ENCODE results near the gene FBLN1. TPM values are rescaled to one million over a fixed set of nuclear protein-coding genes. Genes with fewer than 3 reads are reported as not detected.
"Not testable (repeated sequence)": the region's sequence is repeated elsewhere in the genome, so short reads cannot be mapped to it uniquely, and the experiment has no call there.

FBLN1 gene
- polyA plus RNA-seq, 1 experiment = 1,033 TPM

GRCh38 chr22:45554040-45554406 lies 51.3 kb downstream of the FBLN1 start:
- Histone ChIP-seq H3K4me3 (ENCODE audit: low read depth, low read length) (no peak overlapping the region), H3K36me3 (ENCODE audit: control insufficient read depth, insufficient read depth, low read length) (peaks cover 55% of the 10 kb centered on the region), H3K27me3 (ENCODE audit: control insufficient read depth, insufficient read depth, low read length) (no peaks in the 10 kb centered on the region)
- POLR2A ChIA-PET = no interaction called here
- DNase-seq (ENCODE audit: low read depth) = no peak
- TF ChIP-seq, protein P1, sequence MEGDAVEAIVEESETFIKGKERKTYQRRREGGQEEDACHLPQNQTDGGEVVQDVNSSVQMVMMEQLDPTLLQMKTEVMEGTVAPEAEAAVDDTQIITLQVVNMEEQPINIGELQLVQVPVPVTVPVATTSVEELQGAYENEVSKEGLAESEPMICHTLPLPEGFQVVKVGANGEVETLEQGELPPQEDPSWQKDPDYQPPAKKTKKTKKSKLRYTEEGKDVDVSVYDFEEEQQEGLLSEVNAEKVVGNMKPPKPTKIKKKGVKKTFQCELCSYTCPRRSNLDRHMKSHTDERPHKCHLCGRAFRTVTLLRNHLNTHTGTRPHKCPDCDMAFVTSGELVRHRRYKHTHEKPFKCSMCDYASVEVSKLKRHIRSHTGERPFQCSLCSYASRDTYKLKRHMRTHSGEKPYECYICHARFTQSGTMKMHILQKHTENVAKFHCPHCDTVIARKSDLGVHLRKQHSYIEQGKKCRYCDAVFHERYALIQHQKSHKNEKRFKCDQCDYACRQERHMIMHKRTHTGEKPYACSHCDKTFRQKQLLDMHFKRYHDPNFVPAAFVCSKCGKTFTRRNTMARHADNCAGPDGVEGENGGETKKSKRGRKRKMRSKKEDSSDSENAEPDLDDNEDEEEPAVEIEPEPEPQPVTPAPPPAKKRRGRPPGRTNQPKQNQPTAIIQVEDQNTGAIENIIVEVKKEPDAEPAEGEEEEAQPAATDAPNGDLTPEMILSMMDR (IDR thresholded peaks at IDR 0.05; ENCODE audit: insufficient read depth, low read depth, low read length) = no peak
- CTCF ChIA-PET = interaction anchor here (0.6 to 6.7 kb wide), 20 partner anchors 10 to 1612 kb away, joined by 3 to 83 read pairs (median 3); partner anchors contain the start of gene FBLN1

DNA sequence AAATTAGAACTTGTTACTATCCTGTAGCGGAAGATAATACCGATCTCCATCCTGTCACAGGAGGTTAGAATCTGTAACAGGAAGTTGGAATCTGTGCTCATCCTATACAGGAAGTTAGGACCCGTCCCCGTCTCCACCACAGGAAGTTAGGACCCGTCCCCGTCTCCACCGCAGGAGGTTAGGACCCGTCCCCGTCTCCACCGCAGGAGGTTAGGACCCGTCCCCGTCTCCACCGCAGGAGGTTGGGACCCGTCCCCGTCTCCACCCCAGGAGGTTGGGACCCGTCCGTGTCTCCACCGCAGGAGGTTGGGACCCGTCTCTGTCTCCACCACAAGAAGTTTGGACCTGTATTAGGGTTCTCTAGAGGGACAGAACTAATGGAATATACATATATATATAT lies 52.2 kb downstream of the FBLN1 start:
- Histone ChIP-seq H3K27me3 (ENCODE audit: control insufficient read depth, insufficient read depth, low read length) (no peaks in the 10 kb centered on the region), H3K36me3 (ENCODE audit: control insufficient read depth, insufficient read depth, low read length) (peaks cover 52% of the 10 kb centered on the region), H3K4me3 (ENCODE audit: low read depth, low read length) (no peak overlapping the region)
- ChIA-PET POLR2A (no interaction called here), CTCF (interaction anchor here (1.0 to 6.7 kb wide), 4 partner anchors 11 to 113 kb away, joined by 3 to 83 read pairs (median 30); partner anchors contain the start of gene FBLN1)
- DNase-seq (ENCODE audit: low read depth) = no peak
- TF ChIP-seq, protein P1 (IDR thresholded peaks at IDR 0.05; ENCODE audit: insufficient read depth, low read depth, low read length) = no peak

DNA sequence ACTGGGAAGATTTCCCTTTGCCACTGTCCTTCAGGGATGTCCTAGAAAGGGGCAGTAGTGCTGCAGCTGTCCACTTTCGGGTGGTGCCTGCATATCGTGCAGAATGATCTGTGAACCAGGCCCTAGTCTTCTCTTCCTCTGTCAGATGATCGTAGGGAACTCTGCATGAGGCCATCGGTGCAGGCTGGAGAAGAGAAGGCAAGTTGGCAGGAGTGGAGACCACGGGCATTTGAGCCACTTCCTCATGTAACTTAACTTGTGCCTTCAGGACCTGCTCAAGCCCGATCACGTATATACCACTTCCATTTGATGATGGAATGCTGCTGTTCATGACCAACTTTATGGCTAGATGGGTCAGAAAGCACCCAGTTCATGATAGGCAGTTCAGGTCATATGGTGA lies 55.2 kb downstream of the FBLN1 start:
- DNase-seq (ENCODE audit: low read depth); H3K4me3 ChIP-seq (ENCODE audit: low read depth, low read length); H3K27me3 ChIP-seq (ENCODE audit: control insufficient read depth, insufficient read depth, low read length); POLR2A ChIA-PET; CTCF ChIA-PET: not testable (repeated sequence)
- H3K36me3 ChIP-seq (ENCODE audit: control insufficient read depth, insufficient read depth, low read length) = peaks cover 31% of the 10 kb centered on the region

DNA sequence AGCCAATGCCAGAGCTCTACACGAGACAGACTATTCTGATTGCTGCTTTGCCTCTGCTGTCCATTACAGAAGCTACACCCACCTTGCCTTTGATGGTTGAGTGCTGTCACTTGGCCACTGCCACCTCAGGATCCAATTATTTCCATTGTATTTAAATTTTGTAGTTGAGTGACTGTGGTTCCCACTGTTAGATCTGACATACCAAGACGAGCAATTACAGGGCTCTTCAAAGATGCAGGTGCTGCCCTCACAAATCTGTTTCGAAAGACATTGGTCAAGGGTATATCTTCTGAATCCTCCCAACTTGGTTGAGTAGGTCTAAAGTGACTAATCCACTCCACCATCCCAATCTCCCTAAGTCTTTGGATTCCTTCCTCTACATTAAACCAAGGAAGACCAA lies 57.4 kb downstream of the FBLN1 start:
- POLR2A ChIA-PET; H3K4me3 ChIP-seq (ENCODE audit: low read depth, low read length); DNase-seq (ENCODE audit: low read depth); H3K27me3 ChIP-seq (ENCODE audit: control insufficient read depth, insufficient read depth, low read length): not testable (repeated sequence)
- CTCF ChIA-PET = interaction anchor here (1.4 kb wide), 1 partner anchor 18 kb away, joined by 3 read pairs; no protein-coding TSS in a partner anchor
- peaks cover 36% of the 10 kb centered on the region for H3K36me3 ChIP-seq (ENCODE audit: control insufficient read depth, insufficient read depth, low read length)

- peaks cover 37% of the 10 kb centered on the region for H3K36me3 ChIP-seq (ENCODE audit: control insufficient read depth, insufficient read depth, low read length)
Measured at GRCh38 chr22:45560761-45561160, 58.1 kb downstream of the FBLN1 start.

GRCh38 chr22:45562102-45562501 lies 59.4 kb downstream of the FBLN1 start:
- ChIA-PET CTCF (no interaction called here), POLR2A (no interaction called here)
- TF ChIP-seq, protein P1 (IDR thresholded peaks at IDR 0.05; ENCODE audit: insufficient read depth, low read depth, low read length) = no peak
- no peaks in the 10 kb centered on the region for H3K27me3 ChIP-seq (ENCODE audit: control insufficient read depth, insufficient read depth, low read length)
- no peak for DNase-seq (ENCODE audit: low read depth)
- H3K4me3 ChIP-seq (ENCODE audit: low read depth, low read length) = no peak overlapping the region
- peaks cover 41% of the 10 kb centered on the region for H3K36me3 ChIP-seq (ENCODE audit: control insufficient read depth, insufficient read depth, low read length)

More at GRCh38 chr22:45560761-45561160, 58.1 kb downstream of the FBLN1 start:
- CTCF ChIA-PET = interaction anchor here (0.8 to 1.4 kb wide), 2 partner anchors 13 to 17 kb away, joined by 3 read pairs; no protein-coding TSS in a partner anchor
- H3K4me3 ChIP-seq (ENCODE audit: low read depth, low read length); POLR2A ChIA-PET; H3K27me3 ChIP-seq (ENCODE audit: control insufficient read depth, insufficient read depth, low read length); DNase-seq (ENCODE audit: low read depth): not testable (repeated sequence)

Measured in BJ (cell line).